DMS53 treated with DMSO at 0.1 percent for 48 hours (cell line): Measurements from ENCODE around the gene ARNT2.
A peak's percentile ranks its signal among the peaks of the same experiment; 100 is the strongest.

Experiments
- DNase-seq: peaks from one replicate; lab custom pipeline; 2025; ENCODE audit not compliant: unreplicated experiment; lab: John Stamatoyannopoulos, UW

ARNT2 gene

DNA sequence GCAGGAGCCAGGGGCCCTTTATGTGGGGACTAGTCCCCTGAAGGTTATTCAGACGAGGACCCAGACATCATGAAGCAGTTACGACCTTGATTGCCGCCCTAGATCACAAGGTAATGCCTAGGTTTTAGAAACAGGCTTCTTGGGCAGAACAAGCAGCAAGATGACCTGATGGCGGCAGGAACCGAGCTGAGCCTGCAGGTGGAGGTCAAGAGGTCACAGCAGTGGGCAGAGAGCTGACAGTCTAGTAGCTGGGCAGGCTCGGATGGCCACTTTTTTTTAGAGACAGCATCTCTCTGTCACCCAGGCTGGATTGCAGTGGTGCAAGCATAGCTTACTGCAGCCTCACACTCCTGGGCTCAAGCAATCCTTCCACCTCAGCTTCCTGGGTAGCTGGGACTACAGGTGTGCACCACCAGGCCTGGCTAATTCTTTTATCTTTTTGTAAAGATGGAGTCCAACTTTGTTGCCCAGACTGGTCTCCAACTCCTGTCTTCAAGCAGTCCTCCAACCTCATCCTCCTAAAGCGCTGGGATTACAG, 207.4 kb downstream of the ARNT2 start:
- no peak for DNase-seq

DNA sequence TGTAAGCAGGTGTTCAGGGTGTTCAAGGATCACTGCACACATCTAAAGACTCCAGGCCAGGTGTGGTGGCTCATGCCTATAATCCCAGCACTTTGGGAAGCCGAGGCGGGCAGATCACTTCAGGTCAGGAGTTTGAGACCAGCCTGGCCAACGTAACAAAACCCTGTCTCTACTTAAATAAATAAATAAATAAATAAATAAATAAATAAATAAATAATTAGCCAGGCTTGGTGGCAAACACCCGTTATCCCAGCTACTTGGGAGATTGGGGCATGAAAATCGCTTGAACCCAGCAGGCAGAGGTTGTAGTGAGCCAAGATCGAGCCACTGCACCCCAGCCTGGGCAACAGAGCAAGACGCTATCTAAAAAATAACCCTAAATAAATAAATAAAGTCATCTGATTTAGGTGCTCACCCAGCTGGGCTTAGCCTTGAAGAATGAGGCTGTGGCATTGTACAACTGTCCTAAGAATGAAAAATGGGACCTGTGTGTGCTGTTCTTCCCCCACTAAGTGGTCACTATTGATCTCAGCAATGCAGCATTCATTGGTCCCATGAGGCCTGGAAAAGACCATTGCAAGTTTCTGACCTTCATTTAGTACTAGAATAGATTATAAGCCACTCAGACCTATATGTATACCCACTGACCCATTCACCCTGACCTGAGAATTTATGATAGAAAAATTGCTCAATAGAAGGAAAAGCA, 208.1 kb downstream of the ARNT2 start:
- no peak for DNase-seq

DNA sequence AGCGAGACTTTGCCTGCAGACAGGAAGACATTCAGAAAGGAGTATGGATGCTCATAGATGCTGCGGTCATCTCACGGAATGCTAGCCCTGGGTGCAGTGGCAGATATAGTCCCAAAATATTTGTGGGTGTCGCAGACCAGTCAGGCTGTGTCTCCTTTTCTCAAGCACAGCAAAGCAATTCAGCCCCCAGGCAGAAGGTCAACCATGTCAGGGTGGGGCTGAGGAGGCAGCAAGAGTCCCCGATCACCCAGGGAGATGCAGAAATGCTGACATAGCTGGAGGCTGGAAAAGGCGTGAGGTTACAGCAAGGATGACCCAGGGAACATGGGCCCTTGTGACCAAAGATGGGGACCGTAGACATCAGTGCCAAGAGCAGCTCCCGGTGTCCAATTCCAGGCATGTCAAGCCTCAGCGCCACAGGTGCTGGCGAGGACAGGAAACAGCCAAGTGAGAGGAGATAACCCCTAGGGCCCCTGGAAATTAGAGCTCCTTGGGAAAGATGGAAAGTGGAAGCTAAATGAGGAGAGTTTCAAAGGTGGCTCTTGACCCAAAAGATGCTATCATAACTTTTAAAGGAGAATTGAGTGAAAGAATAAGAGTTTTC, 209.7 kb downstream of the ARNT2 start:
- DNase-seq = no peak

DNA sequence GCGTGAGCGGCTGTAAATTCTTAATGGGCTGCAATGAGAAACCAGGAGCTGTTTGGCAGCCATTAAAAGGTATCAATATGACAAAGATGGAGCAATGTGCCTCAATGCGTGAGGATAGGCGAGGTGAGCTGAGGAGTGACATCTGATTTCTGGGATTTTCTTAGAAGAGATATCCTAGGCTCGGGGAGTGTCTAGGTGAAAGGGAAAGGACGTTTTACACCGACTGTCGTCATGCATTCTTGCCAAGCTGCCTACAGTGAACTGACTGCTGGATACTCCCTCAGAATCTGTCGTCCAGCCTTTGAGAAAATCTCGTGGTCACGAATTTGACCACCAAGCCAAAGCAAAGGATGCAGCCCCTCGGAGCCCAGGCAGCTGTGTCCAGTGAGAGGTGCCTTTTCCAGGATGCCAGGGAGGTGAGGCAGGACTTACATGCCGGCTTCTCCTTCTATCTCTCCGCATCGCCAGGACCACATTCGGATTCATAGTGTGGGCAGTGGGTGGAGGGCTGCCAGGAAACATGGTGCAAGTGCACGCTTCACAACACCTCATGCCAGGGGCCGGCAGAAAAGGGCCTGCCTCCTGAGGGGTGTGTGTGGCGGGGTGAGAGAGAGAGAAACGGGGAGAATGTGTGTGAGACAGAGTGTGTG, 210.7 kb downstream of the ARNT2 start:
- no peak for DNase-seq

DNA sequence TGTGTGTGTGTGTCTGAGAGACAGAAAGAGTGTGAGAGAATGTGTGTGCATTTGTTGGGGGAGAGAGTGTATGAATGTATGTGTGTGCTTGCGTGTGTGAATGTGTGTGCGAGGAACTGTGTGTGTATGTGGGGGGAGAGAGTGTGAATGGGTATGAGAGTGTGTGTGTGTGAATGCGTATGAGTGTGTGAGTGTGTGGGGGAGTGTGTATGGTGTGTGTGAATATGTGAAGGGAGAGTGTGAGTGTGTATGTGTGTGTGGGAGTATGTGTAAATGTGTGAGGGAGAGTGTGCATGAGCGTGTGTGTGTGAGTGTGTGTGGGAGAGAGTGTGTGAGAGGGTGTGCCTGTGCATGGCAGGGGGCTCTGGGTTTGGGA, 211.2 kb downstream of the ARNT2 start:
- DNase-seq = no peak

DNA sequence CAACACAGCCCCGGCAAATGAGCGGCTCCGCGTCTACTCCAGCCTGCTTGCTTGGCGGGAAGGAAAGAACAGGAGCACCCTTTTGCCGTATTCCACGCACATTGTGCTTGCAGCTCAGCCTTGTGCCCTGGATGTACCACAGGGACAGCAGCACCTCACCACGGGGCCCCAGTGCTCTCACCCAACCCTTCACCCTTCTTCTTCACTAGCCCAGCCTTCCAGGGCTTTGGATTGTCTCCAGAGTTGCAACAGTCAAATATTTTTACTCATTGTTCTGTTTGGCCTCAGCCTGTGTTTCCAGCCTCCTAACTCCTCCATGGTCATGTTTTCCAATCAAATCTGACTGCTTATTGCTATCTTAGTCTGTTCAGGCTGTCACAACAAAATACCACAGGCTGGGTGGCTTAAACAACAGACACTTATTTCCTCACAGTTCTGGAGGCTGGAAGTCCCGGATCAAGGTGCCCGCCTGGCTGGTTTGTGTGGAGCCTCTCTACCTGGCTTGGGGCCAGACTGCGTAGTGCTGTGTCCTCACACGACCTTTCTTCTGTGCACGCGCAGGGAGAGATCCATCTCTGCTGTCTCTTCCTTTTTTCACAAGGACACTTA, 211.7 kb downstream of the ARNT2 start:
- peak; percentile 62 for DNase-seq

DNA sequence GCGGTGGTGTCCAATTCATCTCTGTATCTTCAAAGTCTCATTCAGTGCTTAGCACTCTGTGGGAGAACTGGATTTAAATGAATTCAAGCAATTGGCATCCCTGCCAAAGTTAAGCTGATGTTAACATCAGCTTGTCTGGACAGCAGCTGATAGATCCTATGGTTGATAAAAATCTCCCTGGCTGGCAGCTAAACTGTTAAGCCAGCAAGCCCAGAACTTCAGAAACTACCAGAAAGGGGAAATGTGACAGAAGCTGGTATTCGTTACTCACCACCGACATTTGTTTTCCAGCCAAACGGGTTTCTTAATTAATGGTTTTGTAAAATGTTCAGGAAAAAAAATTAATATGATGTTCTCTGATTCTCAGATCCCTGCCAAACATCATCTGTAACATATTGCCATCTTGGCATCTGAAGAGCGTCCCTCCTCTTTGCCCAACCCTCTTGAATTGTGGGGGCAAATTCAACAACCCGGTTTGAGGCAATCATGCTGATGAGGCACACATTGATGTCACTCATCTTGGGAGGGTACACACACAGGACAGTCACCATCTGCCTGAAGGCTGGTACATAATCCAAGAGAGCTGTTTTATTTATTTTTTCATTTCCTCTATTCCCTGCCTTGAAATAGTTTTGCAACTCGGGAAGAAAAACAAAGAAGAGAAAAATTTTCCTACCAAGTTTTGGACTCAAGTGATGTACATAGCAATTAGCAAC, 214.7 kb downstream of the ARNT2 start:
- no peak for DNase-seq

DNA sequence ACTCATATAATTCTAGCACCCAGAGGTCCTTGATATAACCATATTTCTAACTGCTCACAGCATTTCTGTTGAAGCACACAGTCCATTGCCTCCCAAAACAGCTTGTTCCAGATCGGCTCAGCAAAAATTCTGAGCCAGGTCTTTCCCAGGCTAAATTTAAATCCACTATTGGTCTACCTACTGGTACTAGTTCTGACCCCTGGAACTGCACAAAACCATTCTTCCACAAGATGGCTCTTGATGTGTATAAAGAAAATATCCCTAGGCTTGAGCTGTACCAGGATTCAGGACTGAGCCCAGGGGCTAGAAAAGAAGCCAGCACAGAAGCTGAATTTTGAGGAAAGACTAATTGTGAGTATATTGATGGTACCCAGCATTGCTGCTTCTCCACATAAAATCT, 215.5 kb downstream of the ARNT2 start:
- DNase-seq = no peak

DNA sequence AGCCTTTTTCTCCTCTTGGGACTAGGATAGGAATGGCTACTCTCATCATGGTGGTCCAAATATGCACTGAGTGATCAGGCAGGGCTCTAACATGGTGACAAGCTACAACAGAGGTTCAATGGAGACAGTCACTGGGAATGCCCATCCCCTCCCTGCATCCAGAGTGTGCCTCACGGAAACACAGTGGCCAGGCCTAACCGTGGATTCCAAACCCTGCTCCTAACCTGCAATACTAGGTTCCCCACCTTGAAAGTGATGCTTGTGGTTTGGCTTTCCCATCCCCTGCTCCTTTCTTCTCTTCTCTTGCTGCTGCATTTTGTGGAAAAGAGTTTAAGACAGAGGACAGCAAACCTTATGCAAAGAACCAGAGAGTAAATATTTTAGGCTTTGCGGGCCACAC, 216.0 kb downstream of the ARNT2 start:
- DNase-seq = no peak

DNA sequence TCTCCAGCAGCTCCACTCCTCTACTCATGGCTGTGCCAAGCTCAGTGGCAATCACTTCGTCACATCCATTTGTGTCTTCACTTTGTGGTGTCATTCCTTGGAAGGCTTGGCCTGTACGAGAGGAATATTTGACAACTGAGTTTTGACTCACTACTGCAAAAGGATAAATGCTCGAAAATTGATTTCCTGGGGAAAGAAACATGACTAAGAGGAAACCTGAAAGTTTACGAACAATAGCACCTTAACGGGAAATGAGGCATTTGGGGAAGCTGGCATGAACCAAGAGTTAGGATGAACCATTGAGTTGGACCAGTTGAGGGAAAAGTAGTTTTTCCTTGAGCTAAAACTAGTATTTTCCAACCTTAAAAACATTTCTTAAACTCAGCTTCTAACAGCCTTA, 216.7 kb downstream of the ARNT2 start:
- no peak for DNase-seq

DNA sequence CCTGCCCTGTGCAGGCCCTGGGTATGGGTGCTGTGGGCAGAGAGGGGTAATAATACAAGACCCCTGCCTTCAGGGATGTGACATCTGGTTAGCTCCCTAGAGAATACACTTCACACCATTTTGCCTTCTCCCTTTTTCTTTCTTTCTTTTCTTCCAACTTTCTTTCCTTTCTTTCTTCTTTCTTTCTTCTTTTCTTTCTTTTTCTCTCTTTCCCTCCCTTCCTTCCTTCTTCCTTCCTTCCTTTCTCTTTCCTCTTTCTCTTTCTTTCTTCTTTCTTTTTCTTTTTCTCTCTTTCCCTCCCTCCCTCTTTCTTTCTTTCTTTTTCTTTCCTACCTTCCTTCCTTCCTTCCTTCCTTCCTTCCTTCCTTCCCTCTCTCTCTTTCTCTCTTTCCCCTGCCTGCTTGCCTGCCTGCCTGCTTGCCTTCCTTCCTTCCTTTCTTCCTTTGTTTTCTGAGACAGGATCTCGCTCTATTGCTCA, 222.5 kb downstream of the ARNT2 start:
- DNase-seq = no peak

DNA sequence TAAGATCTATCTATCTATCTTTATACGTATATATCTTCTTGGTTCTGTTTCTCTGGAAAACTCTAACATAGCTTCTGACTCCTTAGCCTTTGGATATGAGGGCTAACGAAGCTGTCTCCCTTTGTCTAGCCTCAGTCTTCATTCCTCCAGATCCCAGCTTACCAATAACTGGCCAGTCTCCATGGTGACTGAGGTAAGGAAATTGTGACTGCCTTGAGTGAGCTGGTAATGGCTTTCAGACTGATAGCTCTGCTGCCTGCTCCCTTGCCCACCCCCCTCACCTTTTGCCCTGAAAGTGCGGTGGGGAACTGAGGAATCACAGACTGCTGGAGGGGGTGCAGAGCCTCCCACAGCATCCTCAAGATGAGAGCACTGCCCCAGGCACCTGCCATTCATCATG, 225.2 kb downstream of the ARNT2 start:
- no peak for DNase-seq

DNA sequence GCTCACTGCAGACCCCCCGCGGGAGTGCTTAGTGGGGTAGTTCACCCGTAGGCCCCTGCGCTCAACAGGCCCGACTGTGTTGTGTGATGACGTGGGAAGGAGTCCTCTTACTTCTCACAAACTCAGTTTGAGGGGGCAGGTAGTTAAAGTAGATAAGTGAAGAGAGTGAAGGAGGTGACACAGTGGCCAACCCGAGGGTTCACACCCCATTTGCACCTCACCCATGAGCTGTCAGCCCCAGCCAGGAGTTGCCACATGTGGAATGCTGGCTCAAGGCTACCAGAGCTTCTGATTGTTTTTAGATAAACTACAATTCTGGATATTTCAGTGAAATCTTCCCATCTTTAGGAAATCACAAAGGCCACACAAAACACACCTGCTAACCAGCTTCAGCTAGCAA, 226.8 kb downstream of the ARNT2 start:
- no peak for DNase-seq

DNA sequence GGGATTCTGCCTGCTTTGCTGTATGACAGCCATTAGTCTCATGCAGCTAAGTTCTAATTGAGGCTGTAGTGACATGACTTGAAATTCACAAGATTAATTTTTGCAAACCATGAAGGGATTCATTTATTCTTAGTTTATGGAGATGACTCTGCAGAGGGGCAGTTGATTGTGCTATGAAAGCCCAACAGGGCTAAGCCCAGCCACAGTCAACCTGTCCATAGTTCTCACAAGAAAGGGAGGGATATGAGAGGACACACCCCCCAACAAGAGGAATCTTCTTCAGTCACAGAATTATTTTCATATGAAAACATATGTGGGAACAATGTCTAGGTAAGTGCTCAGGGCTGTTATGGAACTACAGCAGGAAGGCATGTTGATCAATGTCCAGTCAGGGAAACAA, 229.0 kb downstream of the ARNT2 start:
- no peak for DNase-seq

DNA sequence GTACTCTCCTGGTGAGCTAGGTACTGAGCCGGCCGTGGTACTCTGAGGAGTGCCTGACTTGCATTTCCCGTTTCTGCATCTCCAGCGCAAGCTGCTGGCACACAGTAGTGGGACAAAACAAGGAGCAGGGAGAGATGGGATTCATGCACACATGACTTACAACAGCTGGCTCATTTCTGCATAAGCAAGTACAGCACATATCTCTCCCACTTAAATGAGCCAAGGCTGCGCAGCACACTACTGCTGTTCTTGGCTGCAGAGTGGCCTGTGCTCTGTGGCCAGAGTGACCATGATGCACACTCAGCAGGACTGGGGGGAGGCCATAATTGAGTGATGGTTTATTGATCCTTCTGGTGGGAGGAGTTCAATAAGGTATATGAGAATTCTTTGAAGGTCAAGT, 231.8 kb downstream of the ARNT2 start:
- no peak for DNase-seq

DNA sequence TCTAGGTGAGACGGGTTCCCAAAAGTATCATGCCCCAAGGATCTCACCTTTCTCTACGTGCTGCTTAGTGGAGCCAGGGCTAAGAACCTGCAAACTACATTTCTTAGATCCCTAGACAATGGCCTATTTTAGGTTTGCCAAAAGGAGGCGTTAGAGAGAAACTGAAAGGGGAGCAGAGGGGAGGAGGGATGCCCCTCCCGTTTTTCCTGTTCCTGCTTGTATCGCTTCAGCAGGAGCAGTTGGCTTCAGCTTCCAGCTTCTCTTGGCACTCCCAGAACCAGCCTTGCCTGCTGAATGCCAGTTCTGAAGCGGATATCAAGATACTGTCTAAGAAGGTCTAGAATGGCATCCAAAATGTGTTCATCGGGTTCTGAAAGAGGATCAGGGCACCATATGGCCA, 232.5 kb downstream of the ARNT2 start:
- no peak for DNase-seq

DNA sequence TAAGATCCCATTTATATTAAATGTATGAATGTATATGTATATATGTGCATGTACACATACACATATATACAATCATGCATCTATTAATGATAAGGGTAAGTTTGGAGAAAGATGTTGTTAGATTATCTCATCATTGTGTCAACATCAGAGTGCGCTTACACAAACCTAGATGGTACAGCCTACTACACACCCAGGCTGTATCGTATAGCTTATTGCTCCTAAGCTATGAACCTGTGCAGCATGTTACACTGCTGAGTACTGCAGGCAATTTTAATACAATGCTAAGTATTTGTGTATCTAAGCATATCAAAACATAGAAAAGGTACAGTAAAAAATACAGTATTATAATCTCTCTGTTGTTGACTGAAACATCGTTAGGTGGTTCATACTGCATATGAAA, 233.6 kb downstream of the ARNT2 start:
- DNase-seq = no peak

DNA sequence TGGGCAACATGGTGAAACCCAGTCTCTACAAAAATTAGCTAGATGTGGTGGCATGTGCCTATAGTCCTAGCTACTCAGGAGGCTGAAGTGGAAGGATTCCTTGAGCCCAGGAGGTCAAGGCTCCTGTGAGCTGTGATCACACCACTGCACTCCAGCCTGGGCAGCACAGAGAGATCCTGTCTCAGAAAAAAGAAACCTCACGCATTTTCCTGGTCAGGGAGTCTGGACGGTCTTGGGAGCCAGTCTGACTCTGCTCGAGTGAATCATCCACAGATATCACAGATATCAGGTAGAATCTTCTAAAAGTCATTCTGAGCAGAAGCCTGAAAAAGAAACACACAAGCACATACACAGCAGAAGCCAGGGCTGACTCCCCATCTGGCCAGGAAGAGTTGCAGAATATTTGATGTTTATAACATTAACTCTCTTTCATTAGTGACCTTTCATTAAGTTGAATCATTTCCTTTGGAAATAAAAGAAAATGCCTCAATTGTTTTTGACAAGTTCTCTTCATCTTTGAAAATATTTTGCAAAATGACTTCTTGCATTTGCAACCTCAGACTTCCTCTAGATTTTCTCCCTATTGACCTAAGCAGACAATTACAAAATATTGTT, 234.5 kb downstream of the ARNT2 start:
- DNase-seq = no peak

DNA sequence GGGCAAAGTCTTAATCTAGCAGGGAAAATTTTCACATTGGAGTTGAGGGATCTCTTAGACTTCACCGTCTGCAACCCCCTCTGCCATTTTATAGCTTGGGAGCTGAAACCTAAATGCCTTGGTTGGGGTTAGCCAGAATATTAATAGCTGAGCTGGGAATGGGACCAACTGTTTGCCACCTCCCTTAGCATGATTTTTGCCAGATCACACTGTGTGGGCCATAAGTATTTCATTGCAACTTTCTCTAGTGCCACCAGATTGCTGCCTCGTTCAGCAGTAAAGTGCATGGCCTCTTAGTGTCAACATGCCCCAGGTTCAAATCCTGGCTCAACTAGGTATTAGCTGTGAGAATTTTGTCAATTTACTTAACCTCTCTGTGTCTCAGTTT, 235.0 kb downstream of the ARNT2 start:
- no peak for DNase-seq

DNA sequence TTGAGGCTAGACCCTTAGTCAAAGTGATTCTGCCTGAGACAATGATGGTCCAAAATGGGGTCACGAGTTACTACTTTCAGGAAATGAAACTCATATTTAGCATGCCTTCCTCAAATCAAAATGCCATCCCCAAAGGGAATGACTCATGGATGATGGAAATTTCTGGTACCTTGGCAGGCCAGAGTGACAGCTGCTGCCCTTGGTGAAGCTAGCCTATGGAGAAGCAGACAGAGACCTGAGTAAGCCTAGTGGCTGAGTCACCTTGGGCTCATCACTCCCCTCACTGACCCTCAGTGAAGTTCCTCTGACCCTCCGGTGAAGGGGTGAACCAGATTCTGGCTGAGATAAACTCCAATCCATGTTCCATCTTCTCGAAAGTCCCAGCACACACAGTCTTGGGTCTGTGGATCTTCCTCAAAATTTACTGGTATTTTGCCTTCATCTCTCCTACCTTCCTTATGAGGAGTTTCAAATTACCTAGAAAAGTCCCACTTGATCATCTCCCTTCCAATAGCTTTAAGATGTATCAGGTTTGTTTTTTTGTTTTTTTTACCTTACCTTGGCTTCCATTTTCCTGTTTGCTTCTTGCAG, 236.4 kb downstream of the ARNT2 start:
- no peak for DNase-seq
